NAMALWA (cell line): Measurements from ENCODE around the gene RWDD3.

Source experiments
- DNase-seq: peaks from one replicate; pipeline ENCODE4 v3.0.0-alpha.2; 2015; ENCODE audit warnings: low spot score

RWDD3 gene, protein sequence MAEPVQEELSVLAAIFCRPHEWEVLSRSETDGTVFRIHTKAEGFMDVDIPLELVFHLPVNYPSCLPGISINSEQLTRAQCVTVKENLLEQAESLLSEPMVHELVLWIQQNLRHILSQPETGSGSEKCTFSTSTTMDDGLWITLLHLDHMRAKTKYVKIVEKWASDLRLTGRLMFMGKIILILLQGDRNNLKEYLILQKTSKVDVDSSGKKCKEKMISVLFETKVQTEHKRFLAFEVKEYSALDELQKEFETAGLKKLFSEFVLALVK

DNA sequence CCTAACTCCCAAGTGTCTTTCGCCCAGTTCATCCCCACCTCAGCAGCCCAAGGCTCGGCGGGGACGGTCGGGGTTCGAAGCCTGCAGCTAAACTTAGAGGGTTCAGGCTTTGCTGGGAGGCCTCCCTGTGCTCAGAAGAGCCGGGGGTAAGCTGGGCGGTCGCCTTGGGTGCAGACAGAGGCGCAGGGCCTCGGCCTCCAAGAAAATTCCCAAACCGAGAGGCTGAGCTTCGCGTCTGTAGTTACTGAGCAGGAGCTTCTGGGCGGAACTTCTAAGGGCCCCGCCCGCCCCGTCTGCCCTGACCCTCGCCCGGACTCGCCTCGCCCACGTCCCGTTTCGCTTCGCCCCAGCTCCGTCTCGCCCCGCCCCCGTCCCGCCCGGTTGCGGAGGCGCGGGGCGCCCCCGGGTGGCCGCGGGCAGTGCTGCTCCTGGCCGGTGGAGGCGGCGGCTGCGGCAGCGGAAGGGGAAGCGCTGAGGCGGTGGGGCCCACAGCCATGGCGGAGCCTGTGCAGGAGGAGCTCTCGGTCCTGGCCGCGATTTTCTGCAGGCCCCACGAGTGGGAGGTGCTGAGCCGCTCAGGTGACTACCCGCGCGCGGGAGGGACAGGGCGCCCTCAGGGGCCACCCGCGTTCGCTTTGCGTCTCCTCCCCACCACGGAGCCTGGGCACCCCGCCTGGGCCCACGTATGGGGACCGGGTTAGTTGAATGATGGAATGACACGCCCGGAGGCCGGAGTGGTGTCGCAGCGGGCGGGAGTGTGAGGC is at the start of gene RWDD3:
TSS of gene RWDD3 (plus strand) at position 474 of the 764 bp plus-strand sequence. CDS start at position 495, 21 bp downstream.
- peak; percentile 91 for DNase-seq

DNA sequence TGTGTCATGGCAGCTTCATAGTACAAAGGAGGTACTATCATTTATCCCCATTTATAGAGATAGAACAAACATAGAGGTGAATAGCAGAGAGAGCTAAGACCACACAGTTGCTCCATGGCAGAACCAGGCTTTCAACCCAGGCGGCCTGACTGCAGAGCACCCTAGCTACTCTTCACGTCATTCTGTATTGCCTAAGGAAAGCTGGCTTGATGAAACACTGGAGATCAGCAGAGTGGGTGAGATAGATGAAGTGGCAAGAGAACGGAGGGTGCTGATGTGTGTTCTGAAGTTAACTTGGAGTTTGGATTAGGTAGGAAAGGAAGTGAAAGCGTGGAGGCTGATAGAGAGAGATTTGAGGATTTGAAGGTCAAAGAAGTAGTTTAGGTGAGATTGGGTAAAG is 47.9 kb upstream of the RWDD3 start:
- no peak for DNase-seq

DNA sequence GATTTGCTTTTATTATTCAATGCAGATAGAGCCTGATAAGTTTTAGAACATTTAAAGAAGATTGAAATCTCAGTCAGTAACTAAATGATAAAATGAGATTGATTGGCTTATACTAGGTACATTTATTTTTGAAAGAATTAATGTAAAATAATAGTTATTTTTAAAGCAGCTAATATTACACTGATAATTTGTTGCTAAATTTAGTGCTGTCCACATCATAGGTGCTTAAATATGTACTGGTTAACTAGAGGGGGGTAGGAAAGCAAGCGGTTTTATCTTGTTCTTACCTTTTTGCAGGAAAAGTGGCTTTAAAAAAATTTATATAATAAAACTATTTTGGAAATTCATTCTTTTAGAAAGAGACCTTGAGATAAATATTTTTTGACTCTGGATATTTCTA is 40.4 kb upstream of the RWDD3 start:
- no peak for DNase-seq

DNA sequence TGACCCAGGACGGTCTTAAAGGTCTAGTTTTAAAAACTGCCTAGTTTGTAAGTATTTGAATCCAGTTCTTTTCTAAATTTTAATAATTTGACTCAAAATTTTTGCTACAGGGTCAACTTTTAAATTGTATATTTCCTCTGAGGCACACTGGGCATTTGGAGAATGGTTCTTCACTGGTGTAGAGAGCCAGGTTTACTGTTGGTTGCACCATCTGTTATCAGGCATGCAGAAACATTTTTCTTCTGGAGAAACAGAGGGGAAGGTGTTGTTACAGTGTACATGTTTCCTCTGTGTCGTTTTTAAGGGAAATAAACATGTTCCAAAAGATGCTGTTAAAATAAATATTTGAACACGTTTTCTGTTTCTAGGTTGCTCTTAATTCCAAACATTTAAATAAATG is 39.0 kb upstream of the RWDD3 start:
- no peak for DNase-seq

DNA sequence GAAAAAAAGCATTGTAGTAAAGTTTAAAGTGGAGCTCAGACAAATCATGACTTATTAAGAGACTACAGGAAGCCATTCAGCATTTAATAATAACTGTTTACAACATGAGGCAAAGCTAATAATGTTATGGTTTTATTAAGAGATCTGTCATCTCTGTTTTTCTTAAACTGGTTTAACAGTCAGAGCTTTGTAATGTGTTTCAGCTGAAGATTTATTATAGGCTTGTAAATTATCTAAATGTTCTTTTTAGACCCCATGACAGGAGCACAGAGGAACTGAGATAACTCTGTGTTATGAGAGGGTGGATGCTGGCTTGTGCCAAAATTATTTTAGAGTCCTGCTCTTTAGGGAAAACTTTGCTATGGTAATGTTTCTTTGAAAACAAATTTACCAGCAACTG is 38.0 kb upstream of the RWDD3 start:
- no peak for DNase-seq

DNA sequence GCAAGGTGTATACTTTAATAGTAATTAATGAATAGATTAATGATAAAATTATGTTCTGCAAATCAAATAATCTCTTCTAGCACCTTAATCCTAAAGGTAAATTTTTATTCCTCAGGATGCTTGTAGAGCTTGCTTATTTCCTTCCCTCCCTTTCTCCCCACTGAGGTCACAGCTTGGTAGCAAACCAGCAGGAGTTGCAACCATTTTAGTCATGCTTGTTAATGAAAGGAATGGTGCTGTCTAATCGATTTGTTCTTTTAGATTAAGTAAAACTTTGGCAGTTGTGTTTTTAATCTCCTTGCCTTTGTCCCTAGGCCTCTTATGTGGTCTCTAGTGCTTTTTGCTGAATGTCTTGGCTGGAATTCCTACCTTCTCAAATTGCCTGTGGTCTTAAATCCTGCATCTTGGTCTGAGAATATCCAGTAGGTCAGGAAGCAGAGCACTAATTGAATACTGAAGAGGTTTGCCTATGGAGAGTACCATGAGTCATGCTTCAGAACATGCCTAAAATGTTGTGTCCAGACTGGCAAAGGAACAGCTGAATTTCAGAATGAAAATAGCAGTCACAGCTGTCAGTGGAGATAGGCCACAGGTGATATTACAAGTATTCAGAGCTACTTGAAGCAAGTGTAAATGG is 36.3 kb upstream of the RWDD3 start:
- no peak for DNase-seq

DNA sequence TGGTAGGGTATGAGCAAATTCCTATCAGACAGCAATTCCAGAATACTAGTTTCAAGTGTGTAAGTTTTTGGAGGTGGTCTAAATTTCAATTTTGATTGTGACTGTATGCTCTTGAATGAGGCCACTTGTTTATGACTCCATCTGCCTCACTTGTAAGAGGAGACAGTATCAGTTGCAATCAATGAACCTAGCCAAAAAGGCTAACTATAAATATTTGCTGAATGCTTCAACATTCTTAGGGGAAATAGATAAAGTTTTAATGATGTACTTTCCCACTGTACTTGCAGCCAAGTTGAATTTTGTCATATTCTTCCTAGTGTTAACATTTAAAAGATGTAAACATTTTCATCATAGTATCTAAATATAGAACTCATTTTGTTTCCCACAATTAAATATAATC is 32.1 kb upstream of the RWDD3 start:
- DNase-seq, result no peak

DNA sequence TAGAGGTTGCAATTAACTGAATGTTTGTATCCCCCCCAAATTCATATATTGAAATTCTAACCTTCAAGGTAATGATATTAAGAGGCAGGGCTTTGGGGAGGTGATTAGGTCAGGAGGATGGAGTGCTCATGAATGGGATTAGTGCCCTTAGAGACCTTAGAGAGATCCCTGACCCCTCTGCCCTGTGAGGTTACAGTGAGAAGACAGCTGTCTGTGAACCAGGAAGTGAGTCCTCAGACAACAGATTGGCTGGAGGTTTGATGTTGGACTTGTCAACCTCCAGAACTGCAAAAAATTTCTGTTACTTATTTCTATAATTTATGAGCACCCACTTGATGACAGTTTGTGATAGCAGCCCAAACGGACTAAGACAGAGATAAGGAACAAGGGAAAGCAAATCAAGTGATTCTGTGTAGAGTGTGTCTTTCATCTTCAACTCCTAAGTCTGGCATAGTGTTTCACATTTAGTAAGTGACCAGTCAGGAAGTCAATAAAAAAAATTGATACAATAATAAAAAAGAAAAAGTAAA is 30.0 kb upstream of the RWDD3 start:
- no peak for DNase-seq

DNA sequence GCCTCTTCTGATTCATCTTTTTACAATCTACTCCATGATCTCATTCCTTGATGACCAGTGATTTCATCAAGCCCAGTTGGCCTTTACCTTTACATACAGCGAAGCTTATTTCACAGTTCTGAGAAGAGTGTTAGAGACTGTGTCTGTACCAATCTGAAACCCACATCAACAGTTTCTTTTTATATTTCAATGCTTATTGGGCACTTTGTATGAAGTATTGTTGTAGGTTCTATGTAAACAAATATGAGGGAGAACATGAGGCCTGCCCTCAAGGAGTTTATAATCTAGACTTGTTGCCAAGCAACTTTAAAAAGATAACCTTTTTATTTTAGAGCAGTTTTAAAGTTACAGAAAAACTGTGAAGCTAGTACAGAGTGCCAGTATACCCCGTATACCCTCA is 27.5 kb upstream of the RWDD3 start:
- DNase-seq, result no peak

DNA sequence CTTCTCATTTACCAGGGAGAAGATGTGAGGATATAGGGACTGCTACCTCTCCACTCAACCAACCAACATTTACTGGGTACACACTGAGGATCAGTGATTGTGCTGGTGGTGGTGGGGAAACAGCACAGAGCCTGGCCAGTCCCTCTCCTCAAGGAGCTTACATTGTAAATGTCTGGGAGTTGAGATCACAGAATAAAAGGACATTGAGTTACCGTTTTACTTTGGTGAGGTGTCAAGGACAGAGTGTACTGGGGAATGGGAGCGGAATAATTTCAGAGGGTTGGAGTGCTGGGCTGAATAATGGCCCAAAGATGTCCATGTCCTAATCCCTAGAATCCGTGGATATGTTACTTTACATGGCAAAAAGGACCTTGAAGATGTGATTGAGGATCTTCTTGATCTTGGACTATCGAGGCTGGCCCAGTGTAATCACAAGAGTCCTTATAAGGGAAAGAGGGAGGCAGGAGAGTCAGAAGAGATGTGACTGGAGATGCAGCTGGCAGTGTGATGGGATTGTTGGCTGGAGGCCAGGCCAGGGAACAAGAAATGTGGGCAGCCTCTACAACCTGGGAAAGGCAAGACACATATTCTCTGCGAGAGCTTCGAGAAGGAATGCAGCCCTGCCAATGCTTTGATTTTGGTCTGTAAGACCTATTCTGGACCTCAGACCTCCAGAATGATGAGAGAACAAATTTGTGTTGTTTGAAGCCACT is 26.6 kb upstream of the RWDD3 start:
- no peak for DNase-seq

DNA sequence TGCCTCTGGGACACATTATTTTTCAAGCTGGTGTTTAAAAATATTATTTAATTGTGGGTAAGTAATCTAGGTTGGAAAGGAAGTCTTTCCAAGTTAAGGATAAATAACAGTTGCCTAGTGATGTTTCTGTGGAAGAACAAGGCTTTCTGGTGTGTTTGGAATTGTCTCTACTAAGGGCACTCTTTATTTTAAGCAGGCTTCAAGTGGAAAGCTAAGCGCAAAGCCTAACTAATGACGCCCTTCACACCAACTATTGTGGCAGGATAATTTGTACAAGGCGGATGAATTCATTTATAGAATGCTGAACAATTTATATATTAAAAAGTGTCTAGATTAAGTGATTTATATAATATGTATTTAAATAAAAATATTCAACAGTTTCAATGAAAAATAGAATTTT is 25.1 kb upstream of the RWDD3 start:
- DNase-seq, result no peak

DNA sequence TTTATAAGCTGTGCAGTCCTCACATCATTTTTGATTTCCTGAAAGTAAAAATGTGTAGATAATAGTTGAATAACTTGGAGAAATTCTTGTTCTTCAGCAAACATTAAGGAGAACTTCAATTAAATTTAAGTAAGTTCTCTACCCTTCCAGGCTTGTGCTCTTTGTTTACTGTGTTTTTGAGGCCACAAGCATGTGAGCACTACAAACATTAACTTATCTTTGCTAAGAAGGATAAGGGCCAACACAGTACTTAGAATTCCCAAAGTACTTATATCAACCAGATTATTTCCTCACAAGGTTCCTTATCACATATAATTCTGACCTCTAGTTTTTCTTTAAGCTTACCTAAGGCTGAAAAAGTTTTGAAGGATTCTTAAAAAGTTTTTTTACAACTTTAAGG is 24.7 kb upstream of the RWDD3 start:
- DNase-seq, result no peak

DNA sequence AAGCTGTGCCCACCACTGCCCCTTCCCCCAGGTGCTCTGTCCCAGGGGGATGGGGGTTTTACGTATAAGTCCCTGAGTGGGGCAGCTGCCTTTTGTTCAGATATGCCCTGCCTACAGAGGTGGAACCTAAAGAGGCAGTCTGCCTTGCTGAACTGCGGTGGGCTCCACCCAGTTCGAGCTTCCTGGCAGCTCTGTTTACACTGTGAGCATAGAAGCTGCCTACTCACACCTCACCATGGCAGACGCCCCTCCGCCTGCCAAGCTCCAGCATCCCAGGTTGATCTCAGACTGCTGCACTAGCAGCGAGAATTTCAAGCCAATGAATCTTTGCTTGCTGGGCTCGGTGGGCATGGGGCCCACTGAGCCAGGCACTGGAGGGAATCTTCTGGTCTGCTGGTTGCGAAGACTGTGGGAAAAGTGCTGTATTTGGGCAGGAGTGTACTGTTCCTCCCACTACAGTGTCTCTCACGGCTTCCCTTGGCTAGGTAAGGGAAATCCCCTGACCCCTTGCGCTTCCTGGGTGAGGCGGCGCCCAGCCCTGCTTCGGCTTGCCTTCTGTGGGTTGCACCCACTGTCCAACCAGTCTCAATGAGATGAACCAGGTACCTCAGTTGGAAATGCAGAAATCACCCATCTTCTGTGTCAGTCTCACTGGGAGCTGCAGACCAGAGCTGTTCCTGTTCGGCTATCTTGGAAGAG is 17.6 kb upstream of the RWDD3 start:
- no peak for DNase-seq

DNA sequence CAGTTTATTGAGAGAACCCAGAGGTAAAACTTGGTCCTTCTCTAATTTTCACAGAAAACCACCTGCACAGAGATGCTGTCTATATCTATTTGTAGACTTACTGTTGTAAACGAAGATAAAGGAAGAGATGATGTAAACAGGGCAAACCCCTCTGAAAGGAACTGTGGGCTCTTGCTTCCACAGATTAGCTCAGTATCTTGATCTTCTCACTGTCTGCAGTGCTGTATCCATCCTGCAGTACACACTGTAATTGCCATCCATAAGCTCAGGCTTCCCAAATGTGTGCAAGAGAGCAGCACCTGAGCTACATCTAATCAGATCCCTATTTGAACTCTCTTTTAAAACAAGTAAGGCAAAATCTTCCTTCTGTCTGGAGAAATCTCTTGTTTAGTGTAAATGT is 16.6 kb upstream of the RWDD3 start:
- no peak for DNase-seq

DNA sequence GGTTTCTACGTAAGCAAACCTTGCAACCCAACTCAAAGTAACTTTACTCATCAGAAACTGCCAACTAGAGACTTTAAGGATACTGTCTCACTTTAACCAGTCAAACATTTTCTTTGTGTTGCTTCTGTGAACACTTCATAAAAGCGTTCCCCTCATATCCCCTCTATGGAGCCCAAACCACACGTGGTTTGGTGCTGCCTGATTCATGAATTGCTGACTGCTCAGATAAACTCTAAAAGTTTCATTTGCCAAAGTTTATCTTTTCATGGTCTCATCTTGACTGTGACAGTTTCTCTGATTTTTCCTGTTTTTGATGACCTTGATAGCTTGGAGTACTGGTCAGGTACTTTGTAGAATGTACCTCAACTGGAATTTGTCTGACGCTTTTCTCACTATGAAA is 14.6 kb upstream of the RWDD3 start:
- DNase-seq, result no peak

DNA sequence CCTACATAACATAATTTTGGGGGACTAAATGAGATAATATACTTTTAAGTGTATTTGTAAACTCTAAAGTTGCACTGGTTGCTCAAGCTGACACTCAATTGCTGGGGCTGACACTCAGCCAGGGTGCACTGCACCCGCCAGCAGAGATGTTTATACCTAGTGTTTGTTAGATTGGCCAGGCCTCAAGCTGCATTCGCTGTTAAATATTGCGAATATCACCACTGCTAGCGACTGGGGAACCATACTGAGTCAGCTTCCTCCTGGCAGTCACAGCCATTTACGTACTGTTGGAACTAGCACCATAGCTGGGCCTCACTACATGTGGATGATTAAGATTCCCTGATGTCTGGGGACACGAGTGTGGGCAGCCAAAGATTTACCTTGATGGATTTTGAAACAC is 12.7 kb upstream of the RWDD3 start:
- no peak for DNase-seq

DNA sequence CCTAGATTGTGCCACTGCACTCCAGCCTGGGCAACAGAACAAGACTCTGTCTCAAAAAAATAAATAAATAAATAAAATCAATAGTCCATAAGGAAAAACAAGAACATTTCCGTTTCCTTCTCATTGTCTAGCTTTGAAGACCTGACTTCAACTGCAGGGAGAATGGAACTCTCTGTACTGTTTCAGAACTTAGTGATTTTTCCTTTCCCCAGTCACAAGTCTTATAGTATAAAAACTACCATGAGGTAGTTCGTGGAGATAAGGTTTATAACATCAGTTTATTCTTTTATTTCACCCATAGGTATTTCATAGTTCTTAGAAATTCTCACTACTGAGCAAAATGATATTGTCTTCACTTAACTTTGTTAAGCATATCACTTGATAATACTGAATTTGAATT is 11.4 kb upstream of the RWDD3 start:
- DNase-seq, result no peak

DNA sequence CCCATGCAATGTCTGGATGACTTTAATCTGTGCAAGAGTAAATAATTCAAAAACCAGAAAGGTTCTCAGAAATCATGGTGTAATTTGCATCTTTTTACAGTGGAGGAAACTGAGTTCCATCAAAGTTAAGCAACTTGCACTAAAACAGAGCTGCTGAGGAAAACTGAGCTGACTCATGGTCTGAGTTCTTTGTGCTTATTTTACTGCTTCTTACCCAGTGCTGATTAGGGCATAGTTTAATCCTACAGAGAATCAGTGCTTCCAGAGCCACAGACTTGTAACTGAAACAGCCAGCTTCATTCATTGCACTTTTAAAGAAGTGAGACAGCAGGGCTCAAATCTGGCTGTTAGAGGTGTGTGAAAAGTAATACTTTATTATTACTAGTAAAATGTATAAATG is 10.9 kb upstream of the RWDD3 start:
- DNase-seq, result no peak

DNA sequence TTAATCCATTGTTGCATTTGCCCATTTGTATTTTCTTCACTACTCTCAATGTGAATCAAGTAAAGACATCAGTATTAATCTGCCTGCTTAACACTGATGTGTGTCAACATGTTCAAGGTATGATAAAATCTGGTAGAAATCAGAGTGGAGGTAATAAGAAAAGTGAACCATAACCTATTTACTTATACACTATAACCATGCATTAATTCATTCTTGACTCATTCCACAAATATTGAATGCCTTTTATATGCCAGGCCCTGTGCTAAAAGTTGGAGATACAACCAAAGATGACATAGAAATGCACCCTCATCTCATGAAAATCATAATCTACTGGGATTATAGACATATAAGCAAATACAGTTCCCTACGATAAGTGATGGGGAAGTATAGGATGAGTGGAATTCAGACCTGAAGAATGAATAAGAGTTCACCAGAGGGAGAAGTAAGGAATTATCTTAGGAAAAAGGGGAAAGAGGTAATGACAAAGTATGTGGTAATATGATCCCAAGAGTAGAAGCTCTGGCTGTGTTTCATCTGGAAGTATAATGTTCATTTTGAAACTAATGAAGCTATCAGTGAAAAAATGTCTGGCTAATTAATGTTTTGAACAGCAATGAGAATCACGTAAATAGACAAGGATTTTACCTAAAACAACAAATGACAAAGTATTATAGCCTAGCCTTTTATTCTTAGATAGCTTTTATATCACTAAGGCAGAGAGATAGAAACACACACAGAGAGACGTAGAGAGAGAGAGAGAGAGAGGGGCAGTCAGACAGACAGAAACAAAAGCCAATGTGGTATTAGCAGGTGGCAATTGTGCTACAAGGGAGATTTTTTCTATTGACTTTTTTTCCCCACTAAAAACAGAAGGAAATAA is 7.0 kb upstream of the RWDD3 start:
- DNase-seq, result no peak

DNA sequence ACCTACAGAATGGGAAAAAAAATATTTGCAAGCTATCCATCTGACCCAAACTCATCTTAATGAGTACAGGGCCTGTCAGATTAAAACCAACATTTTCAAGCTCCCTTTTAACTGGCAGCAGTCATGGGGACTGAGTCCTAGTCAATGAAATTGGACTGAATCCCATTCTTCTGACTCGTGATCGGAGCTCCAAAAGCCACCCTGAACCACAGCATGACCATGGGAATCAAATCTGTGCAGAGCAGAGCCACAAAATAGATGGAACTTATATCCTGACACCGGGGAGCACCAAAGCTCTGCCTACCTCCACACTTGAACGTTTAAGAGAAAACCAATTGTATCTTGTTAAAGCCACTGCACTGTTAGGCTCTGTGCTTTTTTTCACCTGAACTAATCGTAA is 5.0 kb upstream of the RWDD3 start:
- no peak for DNase-seq

DNA sequence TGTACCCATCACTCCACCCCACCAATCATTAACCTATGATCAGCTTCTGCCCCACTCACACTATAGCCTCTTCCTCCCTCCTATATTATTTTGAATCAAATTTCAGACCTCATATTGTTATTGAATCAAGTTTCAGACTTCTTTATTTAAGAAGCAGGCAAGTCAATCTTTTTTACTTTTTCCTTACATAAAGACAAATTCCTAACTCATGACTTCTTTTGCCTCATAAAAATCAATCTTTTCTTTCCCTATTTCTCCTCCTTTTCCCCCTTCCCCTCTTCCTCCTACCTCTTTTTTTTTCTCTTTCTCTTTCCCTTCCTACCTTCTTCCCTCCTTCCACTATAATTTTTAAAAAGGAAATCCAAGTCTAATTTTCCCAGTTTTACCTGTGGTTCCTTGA is 4.3 kb upstream of the RWDD3 start:
- no peak for DNase-seq
